Thyroid gland (tissue), 4 donors: Measurements from ENCODE around the gene TMSB10. TPM values are rescaled to one million over a fixed set of nuclear protein-coding genes. Genes with fewer than 3 reads are reported as not detected.

ENCODE experiments used
- DNase-seq, 2 donors: peaks; one replicate each; pipeline ENCODE4 v3.0.0-alpha.2; 2019
- H3K27ac ChIP-seq, 3 donors: fragments of 200-600 bp; sonication (generic); 1 replicate in 2 of 3; 2 replicates in 1 of 3; pipeline ENCODE4 v1.5.1; 2016 to 2019; ENCODE audit warnings: mild to moderate bottlenecking in 1 of 3, moderate library complexity in 1 of 3
- H3K27me3 ChIP-seq: fragments of 200-600 bp; sonication (generic); one replicate; pipeline ENCODE4 v1.5.1; 2019
- H3K36me3 ChIP-seq, 2 donors: fragments of 200-600 bp; sonication (generic); one replicate each; pipeline ENCODE4 v1.5.1; 2016 to 2019
- H3K4me1 ChIP-seq, 2 donors: fragments of 200-600 bp; sonication (generic); one replicate each; pipeline ENCODE4 v1.5.1; 2017 to 2019
- H3K4me3 ChIP-seq, 3 donors: fragments of 200-600 bp; sonication (generic); replicated peaks in 1 of 3; 1 replicate in 2 of 3; 2 replicates in 1 of 3; pipeline ENCODE4 v1.5.1; 2016; ENCODE audit warnings: mild to moderate bottlenecking in 1 of 3
- H3K9me3 ChIP-seq: fragments of 200-600 bp; sonication (generic); one replicate; pipeline ENCODE4 v1.5.1; 2017
- CTCF ChIP-seq, 6 experiments: fragments of 200-600 bp in 3 of 6; fragments of 450-650 bp in 3 of 6; sonication (generic) in 3 of 6; IDR thresholded peaks; one replicate each; pipeline ENCODE4 v1.5.1; 2016 to 2019; ENCODE audit warnings: antibody characterized with exemption in 6 of 6, mild to moderate bottlenecking in 2 of 6, inconsistent platforms in 1 of 6, moderate library complexity in 1 of 6
- POLR2A ChIP-seq, 2 donors: fragments of 450-650 bp; IDR thresholded peaks; one replicate each; pipeline ENCODE4 v1.6.1; 2017; ENCODE audit warnings: antibody characterized with exemption in 2 of 2, mild to moderate bottlenecking in 2 of 2, moderate library complexity in 1 of 2
- WGBS, 2 donors: methylation state at CpG; one replicate each; pipeline ENCODE4 v1.1.5; 2017; 5-methylcytosine and 5-hydroxymethylcytosine counted together
- intact Hi-C: fragments of 100-400 bp; cut with DNase I; formaldehyde crosslinking; loops from one replicate; pipeline ENCODE4 v1.15.1; 2023
- total RNA-seq, 4 donors: library from RNA; depleted of rRNA; stranded (reverse); fragments of >200 nt; gene quantifications; one replicate each; pipeline ENCODE4 v1.2.3, GENCODE V29; 2016

Gene TMSB10
- total RNA-seq, 4 donors from 2014 or later = 958 to 1,745 (median 1,373) TPM

GRCh38 chr2:84899304-84900204 lies 5.9 kb upstream of the TMSB10 start:
- H3K27me3 ChIP-seq = no peaks in the 10 kb centered on the region
- no peaks in the 10 kb centered on the region for H3K9me3 ChIP-seq
- no peaks in the 10 kb centered on the region for H3K36me3 ChIP-seq
- peaks cover 4 to 38% of the 10 kb centered on the region in 2 donors for H3K4me1 ChIP-seq
- 95 to 96% methylated on average over 8 of the region's 8 CpGs for WGBS, 2 donors
- peak overlapping the region in 2 of 3 donors; percentile 44 to 66 for H3K27ac ChIP-seq
- TF ChIP-seq CTCF (IDR thresholded peaks at IDR 0.05) (no peak), POLR2A (IDR thresholded peaks at IDR 0.05) (no peak)
- H3K4me3 ChIP-seq = no peak overlapping the region
- intact Hi-C loops = no loop called here
- DNase-seq = no peak

GRCh38 chr2:84900971-84901370 lies 4.5 kb upstream of the TMSB10 start:
- H3K9me3 ChIP-seq = no peaks in the 10 kb centered on the region
- no peak for DNase-seq
- TF ChIP-seq POLR2A (IDR thresholded peaks at IDR 0.05) = no peak
- TF ChIP-seq CTCF (IDR thresholded peaks at IDR 0.05) = no peak
- no peak overlapping the region for H3K27ac ChIP-seq
- no peaks in the 10 kb centered on the region for H3K36me3 ChIP-seq
- no peaks in the 10 kb centered on the region for H3K27me3 ChIP-seq
- no peak overlapping the region for H3K4me3 ChIP-seq
- peaks cover 5 to 29% of the 10 kb centered on the region in 2 donors for H3K4me1 ChIP-seq
- 84 to 91% methylated on average over 1 of the region's 1 CpG for WGBS, 2 donors
- intact Hi-C loops = no loop called here

GRCh38 chr2:84901593-84902120 lies 3.8 kb upstream of the TMSB10 start:
- Histone ChIP-seq H3K27me3 (no peaks in the 10 kb centered on the region), H3K9me3 (no peaks in the 10 kb centered on the region), H3K4me3 (no peak overlapping the region), H3K27ac (no peak overlapping the region), H3K4me1 (peaks cover 5 to 29% of the 10 kb centered on the region in 2 donors), H3K36me3 (no peaks in the 10 kb centered on the region)
- DNase-seq = no peak
- 76 to 86% methylated on average over 2 of the region's 2 CpGs for WGBS, 2 donors
- intact Hi-C loops = no loop called here
- no peak for TF ChIP-seq POLR2A (IDR thresholded peaks at IDR 0.05)

GRCh38 chr2:84902526-84902925 lies 2.9 kb upstream of the TMSB10 start:
- Histone ChIP-seq H3K36me3 (no peaks in the 10 kb centered on the region), H3K4me1 (peaks cover 10 to 32% of the 10 kb centered on the region in 2 donors), H3K9me3 (no peaks in the 10 kb centered on the region), H3K27me3 (no peaks in the 10 kb centered on the region), H3K27ac (no peak overlapping the region), H3K4me3 (no peak overlapping the region)
- DNase-seq = no peak
- intact Hi-C loops = no loop called here
- 95 to 96% methylated on average over 4 of the region's 4 CpGs for WGBS, 2 donors
- no peak for TF ChIP-seq CTCF (IDR thresholded peaks at IDR 0.05)
- no peak for TF ChIP-seq POLR2A (IDR thresholded peaks at IDR 0.05)

GRCh38 chr2:84904151-84904550 lies 1.3 kb upstream of the TMSB10 start:
- 82 to 83% methylated on average over 9 of the region's 9 CpGs for WGBS, 2 donors
- H3K4me1 ChIP-seq = peaks cover 12 to 19% of the 10 kb centered on the region in 2 donors
- no peaks in the 10 kb centered on the region for H3K27me3 ChIP-seq
- no peaks in the 10 kb centered on the region for H3K36me3 ChIP-seq
- no peak for DNase-seq
- no peak overlapping the region for H3K4me3 ChIP-seq
- peak overlapping the region in 1 of 3 donors; percentile 90 for H3K27ac ChIP-seq
- intact Hi-C loops = no loop called here
- TF ChIP-seq POLR2A (IDR thresholded peaks at IDR 0.05) = no peak
- no peak for TF ChIP-seq CTCF (IDR thresholded peaks at IDR 0.05)
- H3K9me3 ChIP-seq = no peaks in the 10 kb centered on the region
